Measurements from ENCODE around the gene DPP6.

DPP6 gene

GRCh38 chr7:154540596-154540995 lies 488.4 kb downstream of the DPP6 start:
- DNase-seq (ENCODE audit: low read depth) = no peak

- DNase-seq (ENCODE audit: low read depth) = no peak
Observed at GRCh38 chr7:154541606-154542005, 489.4 kb downstream of the DPP6 start.

- no peak for DNase-seq (ENCODE audit: low read depth)
Observed at GRCh38 chr7:154546946-154547587, 494.9 kb downstream of the DPP6 start.

GRCh38 chr7:154553711-154554265 lies 501.6 kb downstream of the DPP6 start:
- DNase-seq (ENCODE audit: low read depth) = no peak

GRCh38 chr7:154559454-154559853 lies 507.3 kb downstream of the DPP6 start:
- no peak for DNase-seq (ENCODE audit: low read depth)

GRCh38 chr7:154564676-154565075 lies 512.5 kb downstream of the DPP6 start:
- no peak for DNase-seq (ENCODE audit: low read depth)

- no peak for DNase-seq (ENCODE audit: low read depth)
Observed at GRCh38 chr7:154566877-154567276, 514.7 kb downstream of the DPP6 start.

GRCh38 chr7:154568346-154568745 lies 516.1 kb downstream of the DPP6 start:
- no peak for DNase-seq (ENCODE audit: low read depth)

- no peak for DNase-seq (ENCODE audit: low read depth)
Observed at GRCh38 chr7:154569916-154570315, 517.7 kb downstream of the DPP6 start.

GRCh38 chr7:154571772-154572171 lies 519.6 kb downstream of the DPP6 start:
- DNase-seq (ENCODE audit: low read depth) = no peak

- no peak for DNase-seq (ENCODE audit: low read depth)
Observed at GRCh38 chr7:154574235-154574634, 522.0 kb downstream of the DPP6 start.

GRCh38 chr7:154575497-154575896 lies 523.3 kb downstream of the DPP6 start:
- DNase-seq (ENCODE audit: low read depth) = no peak

- DNase-seq (ENCODE audit: low read depth) = no peak
Observed at GRCh38 chr7:154576604-154577003, 524.4 kb downstream of the DPP6 start.

GRCh38 chr7:154577141-154577873 lies 525.1 kb downstream of the DPP6 start:
- DNase-seq (ENCODE audit: low read depth) = no peak

GRCh38 chr7:154578336-154578735 lies 526.1 kb downstream of the DPP6 start:
- DNase-seq (ENCODE audit: low read depth) = no peak

- DNase-seq (ENCODE audit: low read depth) = no peak
Observed at GRCh38 chr7:154579711-154580110, 527.5 kb downstream of the DPP6 start.

- DNase-seq (ENCODE audit: low read depth) = no peak
Observed at GRCh38 chr7:154581251-154581890, 529.2 kb downstream of the DPP6 start.

- no peak for DNase-seq (ENCODE audit: low read depth)
Observed at GRCh38 chr7:154583454-154583853, 531.3 kb downstream of the DPP6 start.

- no peak for DNase-seq (ENCODE audit: low read depth)
Observed at GRCh38 chr7:154584352-154585252, 532.4 kb downstream of the DPP6 start.

- no peak for DNase-seq (ENCODE audit: low read depth)
Observed at GRCh38 chr7:154587792-154588191, 535.6 kb downstream of the DPP6 start.

GRCh38 chr7:154591544-154591943 lies 539.3 kb downstream of the DPP6 start:
- no peak for DNase-seq (ENCODE audit: low read depth)

GRCh38 chr7:154592388-154592787 lies 540.2 kb downstream of the DPP6 start:
- no peak for DNase-seq (ENCODE audit: low read depth)

Data from fibroblast of the conjunctiva (primary cell).